K562 (cell line): ENCODE measurements around the gene TP53BP2. TPM values are rescaled to one million over a fixed set of nuclear protein-coding genes. Genes with fewer than 3 reads are reported as not detected.

ENCODE experiments used
- CBX8 ChIP-seq: fragments of 200-600 bp; sonication (generic); IDR thresholded peaks from 2 replicates; pipeline ENCODE4 v1.6.1; 2012; ENCODE audit warnings: borderline replicate concordance, mixed run types, low read depth, mild to moderate bottlenecking, moderate library complexity, mixed read lengths, low read length, control low read depth, inconsistent platforms; ENCODE audit not compliant: poor library complexity, severe bottlenecking; ENCODE audit errors: extremely low read depth
- CXXC5 ChIP-seq: fragments of 250-450 bp; sonication (Bioruptor Pico); IDR thresholded peaks from 2 replicates; pipeline ENCODE4 v1.8.0; 2022; ENCODE audit warnings: inconsistent platforms, mild to moderate bottlenecking, moderate library complexity
- ETS1 ChIP-seq: conservative IDR thresholded peaks from 2 replicates; pipeline ENCODE4 v1.6.1; 2011; ENCODE audit warnings: low read depth, mild to moderate bottlenecking, low read length; ENCODE audit not compliant: control insufficient read depth
- FIP1L1 ChIP-seq: fragments of 200-400 bp; formaldehyde crosslinking; IDR thresholded peaks from 2 replicates; pipeline ENCODE4 v1.6.1; 2018; ENCODE audit warnings: mild to moderate bottlenecking, low read depth, low read length; ENCODE audit not compliant: poor library complexity, severe bottlenecking
- FOSL1 ChIP-seq: fragments of 200-800 bp; sonication (Bioruptor generic); conservative IDR thresholded peaks from 2 replicates; pipeline ENCODE4 v1.6.1; 2016; ENCODE audit warnings: missing genetic modification characterization, missing compliant biosample characterization
- GATAD2A ChIP-seq: fragments of 450-650 bp; IDR thresholded peaks from 2 replicates; pipeline ENCODE4 v1.6.1; 2017
- KAT8 ChIP-seq: fragments of 450-650 bp; IDR thresholded peaks from 2 replicates; pipeline ENCODE4 v1.6.1; 2016; ENCODE audit warnings: low read depth, mild to moderate bottlenecking
- KDM4B ChIP-seq, 2 experiments: fragments of 450-650 bp in 1 of 2; sonication (generic) in 1 of 2; IDR thresholded peaks; 2 replicates each; pipeline ENCODE4 v1.6.1; 2016 to 2017; ENCODE audit warnings: borderline replicate concordance in 2 of 2, antibody characterized with exemption in 1 of 2, low read depth in 1 of 2, mild to moderate bottlenecking in 1 of 2
- KLF10 ChIP-seq: fragments of 250-450 bp; sonication (Bioruptor Pico); IDR thresholded peaks from 2 replicates; pipeline ENCODE4 v1.6.1; 2021; ENCODE audit warnings: matching md5 sums
- KLF16 ChIP-seq: IDR thresholded peaks from 2 replicates; pipeline ENCODE4 v1.6.1; 2016; ENCODE audit warnings: antibody characterized with exemption
- MCM2 ChIP-seq: fragments of 450-650 bp; IDR thresholded peaks from 2 replicates; pipeline ENCODE4 v1.6.1; 2017; ENCODE audit warnings: low read depth, mild to moderate bottlenecking
- NFRKB ChIP-seq: fragments of 450-650 bp; IDR thresholded peaks from 2 replicates; pipeline ENCODE4 v1.6.1; 2016; ENCODE audit warnings: low read depth
- PHB2 ChIP-seq: fragments of 450-650 bp; IDR thresholded peaks from 2 replicates; pipeline ENCODE4 v1.6.1; 2017; ENCODE audit warnings: low read depth
- SFPQ ChIP-seq: fragments of 200-400 bp; formaldehyde crosslinking; IDR thresholded peaks from 2 replicates; pipeline ENCODE4 v1.6.1; 2017; ENCODE audit warnings: mild to moderate bottlenecking, low read depth, low read length, moderate library complexity
- SMAD2 ChIP-seq: fragments of 150-350 bp; IDR thresholded peaks from 2 replicates; pipeline ENCODE4 v1.6.1; 2014; ENCODE audit warnings: low read depth, mild to moderate bottlenecking, low read length
- SUPT5H ChIP-seq: fragments of 450-650 bp; IDR thresholded peaks from 2 replicates; pipeline ENCODE4 v1.6.1; 2016
- TCF7L2 ChIP-seq: fragments of 150-350 bp; IDR thresholded peaks from 2 replicates; pipeline ENCODE4 v1.6.1; 2016; ENCODE audit warnings: low read depth, mild to moderate bottlenecking, low read length, moderate library complexity
- TSHZ1 ChIP-seq: fragments of 250-450 bp; sonication (Bioruptor Pico); IDR thresholded peaks from 2 replicates; pipeline ENCODE4 v1.4.0; 2020; ENCODE audit warnings: mild to moderate bottlenecking, moderate library complexity
- ZC3H8 ChIP-seq: fragments of 450-650 bp; IDR thresholded peaks from 2 replicates; pipeline ENCODE4 v1.6.1; 2017
- ZNF174 ChIP-seq: fragments of 250-450 bp; sonication (Bioruptor Pico); IDR thresholded peaks from 2 replicates; pipeline ENCODE4 v1.4.0; 2020; ENCODE audit warnings: mild to moderate bottlenecking
- ZNF282 ChIP-seq: sonication (generic); formaldehyde crosslinking; IDR thresholded peaks from 2 replicates; pipeline ENCODE4 v1.8.1; 2023; ENCODE audit warnings: missing genetic modification reagents
- polyA plus RNA-seq, 8 experiments: library from polyadenylated mRNA; depleted of rRNA in 4 of 8; stranded (reverse) in 5 of 8; unstranded in 3 of 8; fragments of >200 nt; fragmentation: Nextera tagmentation in 2 of 8; fragmentation: Illumina TruSeq in 1 of 8; extraction: Ambion mirVana in 2 of 8; extraction: Trizol in 1 of 8; gene quantifications; 2 replicates each; pipeline versions ENCODE4 v1.2.1 to v1.2.3, GENCODE V29; 2011 to 2014; ENCODE audit warnings: inconsistent platforms in 1 of 8, missing spikeins in 1 of 8
- total RNA-seq, 7 experiments: library from RNA; depleted of rRNA in 6 of 7; stranded (reverse); fragments of >200 nt in 6 of 7; fragmentation: Illumina TruSeq in 2 of 7; extraction: Trizol in 2 of 7; gene quantifications; 2 replicates each; pipeline versions ENCODE4 v1.2.1 to v1.2.3, GENCODE V29; 2011 to 2021; ENCODE audit warnings: low replicate concordance in 1 of 7
- TF ChIP-seq, protein P1 (sequence below): fragments of 450-650 bp; IDR thresholded peaks from 2 replicates; pipeline ENCODE4 v1.6.1; 2016; ENCODE audit warnings: missing biosample characterization, missing genetic modification characterization
- TF ChIP-seq, protein P2 (sequence below): fragments of 250-450 bp; sonication (Bioruptor Pico); IDR thresholded peaks from 2 replicates; pipeline ENCODE4 v1.5.0; 2021

TP53BP2 gene
- total and polyA plus RNA-seq, 9 of the 15 experiments (the other 6 are each of a cell fraction or from before 2014, with no cell fraction given): 17.0 to 69.6 (median 40.1) TPM

DNA sequence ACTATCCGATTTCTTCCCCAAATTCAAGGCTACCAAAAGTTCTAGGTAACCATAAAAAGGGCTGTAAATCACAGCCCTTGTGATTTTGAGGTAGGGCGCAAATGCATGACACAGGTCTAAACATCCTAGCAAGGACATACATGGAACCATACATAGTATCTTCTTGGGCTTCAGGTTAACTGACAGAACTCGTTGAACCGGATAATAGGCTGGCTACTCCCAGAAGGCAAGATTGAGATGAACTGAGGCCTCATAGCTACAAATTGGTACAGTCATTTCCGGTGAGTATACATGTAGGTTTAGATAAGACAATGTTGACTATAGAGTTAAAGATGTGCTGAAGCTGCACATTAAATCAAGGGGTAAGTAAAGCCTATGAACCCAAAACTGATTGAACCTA lies 27.3 kb upstream of the TP53BP2 start (continued):
- no peak for TF ChIP-seq ETS1
- peak; percentile 63 for TF ChIP-seq FOSL1 (tag)
- no peak for TF ChIP-seq PHB2
- TF ChIP-seq, protein P1, sequence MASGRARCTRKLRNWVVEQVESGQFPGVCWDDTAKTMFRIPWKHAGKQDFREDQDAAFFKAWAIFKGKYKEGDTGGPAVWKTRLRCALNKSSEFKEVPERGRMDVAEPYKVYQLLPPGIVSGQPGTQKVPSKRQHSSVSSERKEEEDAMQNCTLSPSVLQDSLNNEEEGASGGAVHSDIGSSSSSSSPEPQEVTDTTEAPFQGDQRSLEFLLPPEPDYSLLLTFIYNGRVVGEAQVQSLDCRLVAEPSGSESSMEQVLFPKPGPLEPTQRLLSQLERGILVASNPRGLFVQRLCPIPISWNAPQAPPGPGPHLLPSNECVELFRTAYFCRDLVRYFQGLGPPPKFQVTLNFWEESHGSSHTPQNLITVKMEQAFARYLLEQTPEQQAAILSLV: no peak
- TF ChIP-seq GATAD2A: no peak
- TF ChIP-seq SUPT5H: no peak
- TF ChIP-seq TCF7L2: no peak
- 0 out of 2 replicates have a peak, but pooled peaks have one; percentile 12 for TF ChIP-seq CXXC5
- no peak for TF ChIP-seq KLF16
- no peak for TF ChIP-seq KLF10 (CRISPR knock-in tag)
- TF ChIP-seq NFRKB: no peak
- TF ChIP-seq, protein P2, sequence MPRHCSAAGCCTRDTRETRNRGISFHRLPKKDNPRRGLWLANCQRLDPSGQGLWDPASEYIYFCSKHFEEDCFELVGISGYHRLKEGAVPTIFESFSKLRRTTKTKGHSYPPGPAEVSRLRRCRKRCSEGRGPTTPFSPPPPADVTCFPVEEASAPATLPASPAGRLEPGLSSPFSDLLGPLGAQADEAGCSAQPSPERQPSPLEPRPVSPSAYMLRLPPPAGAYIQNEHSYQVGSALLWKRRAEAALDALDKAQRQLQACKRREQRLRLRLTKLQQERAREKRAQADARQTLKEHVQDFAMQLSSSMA (CRISPR knock-in tag): no peak
- TF ChIP-seq CBX8: no peak
- no peak for TF ChIP-seq SFPQ
- no peak for TF ChIP-seq ZNF174
- no peak for TF ChIP-seq MCM2
- TF ChIP-seq KAT8: no peak
- no peak for TF ChIP-seq KDM4B (IDR thresholded peaks at IDR 0.05; ENCODE audit: borderline replicate concordance in 2 of 2, low read depth in 1 of 2)
- no peak for TF ChIP-seq TSHZ1 (CRISPR knock-in tag)
- TF ChIP-seq FIP1L1: no peak
- TF ChIP-seq ZNF282 (CRISPR knock-in tag): no peak
- TF ChIP-seq ZC3H8: no peak
- TF ChIP-seq SMAD2: no peak
